B cell (primary cell): ENCODE data around the gene CRYGB.

Source experiments
- CTCF ChIP-seq: fragments of 200-600 bp; IDR thresholded peaks from one replicate; pipeline ENCODE4 v1.8.0; 2022; ENCODE audit warnings: antibody characterized with exemption, mild to moderate bottlenecking
- EZH2 ChIP-seq: IDR thresholded peaks from 2 replicates; pipeline ENCODE4 v1.6.1; 2012; ENCODE audit warnings: borderline replicate concordance, low read depth, mild to moderate bottlenecking, moderate library complexity, low read length; ENCODE audit not compliant: insufficient read depth, poor library complexity, severe bottlenecking

GRCh38 chr2:208093128-208093527, 52.8 kb downstream of the CRYGB start:
- no peak for TF ChIP-seq CTCF
- TF ChIP-seq EZH2 = no peak
